ENCODE data around the gene SLC50A1.

Gene SLC50A1

GRCh38 chr1:155120253-155120652, 15.4 kb upstream of the SLC50A1 start:
- Histone ChIP-seq H3K4me1 (ENCODE audit: control insufficient read depth, insufficient read depth, low read length) (no peaks in the 10 kb centered on the region), H3K27me3 (ENCODE audit: control insufficient read depth, insufficient read depth, low read length) (peaks cover 73% of the 10 kb centered on the region), H3K4me3 (ENCODE audit: low read length) (no peak overlapping the region), H3K36me3 (ENCODE audit: insufficient read depth, low read length) (no peaks in the 10 kb centered on the region), H3K9me3 (replicated peaks; ENCODE audit: low read length) (no peaks in the 10 kb centered on the region), H3K9ac (ENCODE audit: low read depth, low read length) (no peak overlapping the region), H3K4me2 (ENCODE audit: low read length) (no peak overlapping the region)

DNA sequence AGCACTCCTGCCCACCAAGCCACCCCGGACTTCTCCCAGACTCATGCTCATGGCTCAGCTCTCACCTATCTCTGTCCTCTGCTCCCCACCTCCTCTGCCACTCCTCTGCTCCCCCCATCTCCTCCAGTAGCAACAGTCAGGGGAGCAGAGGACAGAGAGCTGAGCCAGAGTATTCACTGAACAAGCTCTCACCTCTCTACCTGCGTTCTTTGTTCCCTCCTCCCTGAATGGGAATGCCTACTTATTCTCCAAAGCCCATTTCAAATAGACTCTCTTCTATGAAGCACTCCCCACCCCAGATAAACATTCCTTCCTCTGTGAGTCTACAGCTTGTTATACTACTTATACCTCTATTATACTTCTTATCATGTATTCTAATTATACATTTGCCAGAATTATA, 14.4 kb upstream of the SLC50A1 start:
- H3K4me1 ChIP-seq (ENCODE audit: control insufficient read depth, insufficient read depth, low read length): peaks cover 5% of the 10 kb centered on the region
- no peak overlapping the region for H3K4me2 ChIP-seq (ENCODE audit: low read length)
- no peak overlapping the region for H3K4me3 ChIP-seq (ENCODE audit: low read length)
- H3K27me3 ChIP-seq (ENCODE audit: control insufficient read depth, insufficient read depth, low read length): peaks cover 75% of the 10 kb centered on the region
- H3K9me3 ChIP-seq (replicated peaks; ENCODE audit: low read length): no peaks in the 10 kb centered on the region
- H3K36me3 ChIP-seq (ENCODE audit: insufficient read depth, low read length): no peaks in the 10 kb centered on the region
- no peak overlapping the region for H3K9ac ChIP-seq (ENCODE audit: low read depth, low read length)

GRCh38 chr1:155122308-155122707, 13.3 kb upstream of the SLC50A1 start:
- H3K9ac ChIP-seq (ENCODE audit: low read depth, low read length): no peak overlapping the region
- H3K27me3 ChIP-seq (ENCODE audit: control insufficient read depth, insufficient read depth, low read length): peaks cover 78% of the 10 kb centered on the region
- no peaks in the 10 kb centered on the region for H3K9me3 ChIP-seq (replicated peaks; ENCODE audit: low read length)
- H3K4me3 ChIP-seq (ENCODE audit: low read length): no peak overlapping the region
- H3K4me2 ChIP-seq (ENCODE audit: low read length): no peak overlapping the region
- H3K36me3 ChIP-seq (ENCODE audit: insufficient read depth, low read length): no peaks in the 10 kb centered on the region
- H3K4me1 ChIP-seq (ENCODE audit: control insufficient read depth, insufficient read depth, low read length): peaks cover 15% of the 10 kb centered on the region

GRCh38 chr1:155123801-155124200, 11.9 kb upstream of the SLC50A1 start:
- peaks cover 27% of the 10 kb centered on the region for H3K4me1 ChIP-seq (ENCODE audit: control insufficient read depth, insufficient read depth, low read length)
- H3K4me3 ChIP-seq (ENCODE audit: low read length): no peak overlapping the region
- H3K9ac ChIP-seq (ENCODE audit: low read depth, low read length): no peak overlapping the region
- H3K36me3 ChIP-seq (ENCODE audit: insufficient read depth, low read length): no peaks in the 10 kb centered on the region
- peaks cover 79% of the 10 kb centered on the region for H3K27me3 ChIP-seq (ENCODE audit: control insufficient read depth, insufficient read depth, low read length)
- no peak overlapping the region for H3K4me2 ChIP-seq (ENCODE audit: low read length)
- H3K9me3 ChIP-seq (replicated peaks; ENCODE audit: low read length): no peaks in the 10 kb centered on the region

- Histone ChIP-seq H3K36me3 (ENCODE audit: insufficient read depth, low read length) (no peaks in the 10 kb centered on the region), H3K4me1 (ENCODE audit: control insufficient read depth, insufficient read depth, low read length) (peaks cover 37% of the 10 kb centered on the region), H3K4me2 (ENCODE audit: low read length) (no peak overlapping the region), H3K9ac (ENCODE audit: low read depth, low read length) (no peak overlapping the region), H3K9me3 (replicated peaks; ENCODE audit: low read length) (no peaks in the 10 kb centered on the region), H3K27me3 (ENCODE audit: control insufficient read depth, insufficient read depth, low read length) (peaks cover 80% of the 10 kb centered on the region), H3K4me3 (ENCODE audit: low read length) (no peak overlapping the region)
These were observed 10.9 kb upstream of the SLC50A1 start for GRCh38 chr1:155124503-155125463.

GRCh38 chr1:155125511-155125945, 10.1 kb upstream of the SLC50A1 start:
- Histone ChIP-seq H3K9ac (ENCODE audit: low read depth, low read length) (no peak overlapping the region), H3K9me3 (replicated peaks; ENCODE audit: low read length) (no peaks in the 10 kb centered on the region), H3K36me3 (ENCODE audit: insufficient read depth, low read length) (no peaks in the 10 kb centered on the region), H3K4me3 (ENCODE audit: low read length) (no peak overlapping the region), H3K27me3 (ENCODE audit: control insufficient read depth, insufficient read depth, low read length) (peaks cover 76% of the 10 kb centered on the region), H3K4me2 (ENCODE audit: low read length) (no peak overlapping the region), H3K4me1 (ENCODE audit: control insufficient read depth, insufficient read depth, low read length) (peaks cover 40% of the 10 kb centered on the region)

GRCh38 chr1:155125946-155126555, 9.6 kb upstream of the SLC50A1 start:
- Histone ChIP-seq H3K27me3 (ENCODE audit: control insufficient read depth, insufficient read depth, low read length) (peaks cover 73% of the 10 kb centered on the region), H3K9me3 (replicated peaks; ENCODE audit: low read length) (no peaks in the 10 kb centered on the region), H3K36me3 (ENCODE audit: insufficient read depth, low read length) (no peaks in the 10 kb centered on the region), H3K4me3 (ENCODE audit: low read length) (peak overlapping the region; percentile 3), H3K4me2 (ENCODE audit: low read length) (peak overlapping the region; percentile 96), H3K4me1 (ENCODE audit: control insufficient read depth, insufficient read depth, low read length) (peaks cover 40% of the 10 kb centered on the region), H3K9ac (ENCODE audit: low read depth, low read length) (no peak overlapping the region)

DNA sequence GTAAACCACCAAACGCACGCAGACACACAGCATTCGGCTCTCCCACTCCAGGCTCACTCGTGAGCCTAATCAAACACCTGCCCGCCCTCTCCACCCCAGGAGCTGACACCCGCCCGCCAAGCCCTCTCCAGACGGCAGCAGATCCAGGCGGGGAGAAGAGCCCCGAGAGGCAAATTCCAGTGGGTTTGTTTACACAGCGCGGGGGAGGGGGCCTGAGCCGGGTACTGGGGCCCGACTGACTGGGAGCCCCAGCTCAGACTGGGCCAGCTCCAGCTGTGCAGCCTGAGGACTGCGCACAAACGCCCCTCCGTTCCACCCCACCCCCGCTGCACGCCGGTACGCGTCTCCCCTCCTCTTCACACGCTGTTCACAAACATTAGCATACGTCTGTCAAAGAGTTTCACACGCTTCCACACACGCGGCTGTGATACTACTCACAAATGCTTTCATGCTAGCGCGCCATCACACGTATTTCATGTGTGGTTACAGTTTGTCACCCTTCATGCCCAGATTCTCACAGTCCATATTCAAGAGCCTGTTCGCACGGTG, 9.0 kb upstream of the SLC50A1 start:
- Histone ChIP-seq H3K36me3 (ENCODE audit: insufficient read depth, low read length) (no peaks in the 10 kb centered on the region), H3K9ac (ENCODE audit: low read depth, low read length) (no peak overlapping the region), H3K4me2 (ENCODE audit: low read length) (peak overlapping the region; percentile 96), H3K9me3 (replicated peaks; ENCODE audit: low read length) (no peaks in the 10 kb centered on the region), H3K4me1 (ENCODE audit: control insufficient read depth, insufficient read depth, low read length) (peaks cover 40% of the 10 kb centered on the region), H3K4me3 (ENCODE audit: low read length) (peak overlapping the region; percentile 3), H3K27me3 (ENCODE audit: control insufficient read depth, insufficient read depth, low read length) (peaks cover 70% of the 10 kb centered on the region)

DNA sequence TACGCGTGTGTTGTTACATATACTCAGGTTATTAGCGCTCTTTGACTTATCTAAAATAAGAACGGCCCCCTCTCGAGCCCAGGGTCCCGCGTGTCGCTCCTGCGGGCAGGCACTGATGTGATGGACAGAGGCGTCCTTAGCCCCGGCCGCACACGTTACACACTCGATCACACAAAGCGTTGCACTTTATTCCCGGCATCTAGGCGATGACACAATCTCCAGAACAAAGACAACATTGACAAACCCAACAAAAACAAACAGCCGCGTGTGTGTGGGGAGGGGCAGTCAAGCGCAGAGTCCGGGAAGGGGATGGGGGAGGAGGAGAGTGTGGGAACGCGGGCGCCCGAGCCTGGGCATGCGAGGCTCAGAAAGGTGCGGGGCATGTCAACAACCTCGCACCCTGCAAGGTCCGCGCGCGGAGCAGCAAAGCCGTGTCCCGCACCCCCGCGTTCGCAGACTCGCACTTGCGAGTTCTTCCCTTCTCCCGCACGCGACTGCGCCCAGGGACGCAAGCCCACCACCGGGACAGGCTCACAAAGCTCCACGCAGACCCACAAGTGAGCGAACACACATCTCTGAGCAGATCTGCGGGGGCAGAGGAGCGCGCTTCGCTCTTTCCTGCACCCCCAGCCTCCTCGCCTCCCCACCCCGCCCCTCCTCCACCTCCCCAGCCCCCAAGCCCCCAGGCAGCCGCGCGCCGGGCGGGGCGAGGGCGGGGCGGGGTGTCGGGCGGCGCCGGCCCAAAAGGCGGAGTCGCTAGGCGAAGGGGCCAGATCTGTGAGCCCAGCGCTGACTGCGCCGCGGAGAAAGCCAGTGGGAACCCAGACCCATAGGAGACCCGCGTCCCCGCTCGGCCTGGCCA, 8.3 kb upstream of the SLC50A1 start, which contains the start of gene EFNA1:
Gene EFNA1 (plus strand): TSS at position 772 of the 862 bp plus-strand sequence. CDS start 102 bp downstream, outside the sequence.
- Histone ChIP-seq H3K27me3 (ENCODE audit: control insufficient read depth, insufficient read depth, low read length) (peaks cover 67% of the 10 kb centered on the region), H3K4me2 (ENCODE audit: low read length) (peak within 1 kb of the TSS; percentile 96), H3K9ac (ENCODE audit: low read depth, low read length) (no peak within 1 kb of the TSS), H3K4me3 (ENCODE audit: low read length) (peak within 1 kb of the TSS; percentile 62), H3K36me3 (ENCODE audit: insufficient read depth, low read length) (no peaks in the 10 kb centered on the region), H3K4me1 (ENCODE audit: control insufficient read depth, insufficient read depth, low read length) (peaks cover 40% of the 10 kb centered on the region), H3K9me3 (replicated peaks; ENCODE audit: low read length) (no peaks in the 10 kb centered on the region)

GRCh38 chr1:155127967-155128754, 7.5 kb upstream of the SLC50A1 start:
- Histone ChIP-seq H3K4me3 (ENCODE audit: low read length) (peak overlapping the region; percentile 62), H3K4me2 (ENCODE audit: low read length) (peak overlapping the region; percentile 96), H3K9ac (ENCODE audit: low read depth, low read length) (no peak overlapping the region), H3K36me3 (ENCODE audit: insufficient read depth, low read length) (no peaks in the 10 kb centered on the region), H3K27me3 (ENCODE audit: control insufficient read depth, insufficient read depth, low read length) (peaks cover 63% of the 10 kb centered on the region), H3K4me1 (ENCODE audit: control insufficient read depth, insufficient read depth, low read length) (peaks cover 40% of the 10 kb centered on the region), H3K9me3 (replicated peaks; ENCODE audit: low read length) (no peaks in the 10 kb centered on the region)

Measured in skeletal muscle satellite cell (primary cell).